Subcutaneous adipose tissue (tissue), 4 donors: Measurements from ENCODE around the gene PXDC1. TPM values are rescaled to one million over a fixed set of nuclear protein-coding genes. Genes with fewer than 3 reads are reported as not detected.

Experiments used
- CTCF ChIP-seq: fragments of 450-650 bp; IDR thresholded peaks from one replicate; pipeline ENCODE4 v1.5.1; 2016; ENCODE audit warnings: low read depth, mild to moderate bottlenecking, control low read depth, antibody characterized with exemption, moderate library complexity
- total RNA-seq, 4 donors: library from RNA; depleted of rRNA; stranded (reverse); fragments of >200 nt; gene quantifications; one replicate each; pipeline ENCODE4 v1.1.0, GENCODE V29; 2016

The PXDC1 gene
- total RNA-seq, 4 donors from 2014 or later = 84.6 to 138 (median 121) TPM

GRCh38 chr6:3755637-3756545 lies 4.4 kb upstream of the PXDC1 start:
- TF ChIP-seq CTCF = no peak

- no peak for TF ChIP-seq CTCF
Observed at GRCh38 chr6:3754776-3755175, 3.3 kb upstream of the PXDC1 start.

- TF ChIP-seq CTCF = no peak
Observed at GRCh38 chr6:3753228-3753835, 1.8 kb upstream of the PXDC1 start.

- no peak for TF ChIP-seq CTCF
Observed at GRCh38 chr6:3752531-3753227, 1.2 kb upstream of the PXDC1 start.

- no peak for TF ChIP-seq CTCF
Observed at GRCh38 chr6:3751730-3752530, 417 bp upstream of the PXDC1 start.

GRCh38 chr6:3750317-3751076 lies 1.0 kb downstream of the PXDC1 start:
- no peak for TF ChIP-seq CTCF
